ENCODE data around the gene POLDIP2. TPM values are rescaled to one million over a fixed set of nuclear protein-coding genes. Genes with fewer than 3 reads are reported as not detected.

The POLDIP2 gene
- total RNA-seq, 1 donor from 2014 or later = 68.6 TPM

DNA sequence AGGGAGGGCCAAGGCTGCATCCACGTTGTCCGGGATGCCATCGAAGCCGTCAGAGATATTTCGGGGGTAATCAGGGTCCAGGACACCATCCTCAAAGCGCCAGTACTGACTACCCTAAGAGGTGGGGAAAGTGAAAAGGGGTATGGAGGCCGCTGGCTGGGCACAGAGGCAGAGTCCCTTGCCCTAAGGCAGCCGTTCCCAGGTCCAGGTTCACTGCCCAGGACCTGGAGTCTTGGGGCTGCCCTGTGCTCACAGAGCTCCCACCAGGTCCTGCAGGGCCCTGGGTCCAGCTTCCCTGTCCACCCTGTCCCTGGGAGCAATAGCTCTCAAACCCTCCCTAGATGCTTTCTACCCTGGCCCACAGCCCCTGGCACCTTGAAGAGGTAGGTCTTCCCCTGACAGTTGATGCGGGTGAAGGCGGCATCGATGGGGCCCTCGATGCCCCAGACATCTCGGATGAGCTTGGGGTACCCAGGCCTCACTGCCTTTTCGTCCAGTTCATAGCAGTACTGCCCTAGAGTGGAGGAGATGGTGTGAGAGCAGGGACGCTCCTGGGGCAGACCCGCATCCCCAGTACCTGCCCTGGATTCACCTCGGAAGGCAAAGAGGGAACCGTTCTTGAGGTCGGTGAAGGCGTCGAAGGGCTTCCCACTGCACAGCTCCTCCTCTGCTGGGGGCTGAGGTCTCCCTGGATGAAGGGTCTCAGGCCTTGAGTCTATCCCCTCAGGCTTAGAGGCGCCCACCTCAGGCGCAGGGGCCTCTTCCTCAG is 11.8 kb upstream of the POLDIP2 start:
- peaks cover 33% of the 10 kb centered on the region for H3K4me1 Mint-ChIP-seq (ENCODE audit: low read depth)

DNA sequence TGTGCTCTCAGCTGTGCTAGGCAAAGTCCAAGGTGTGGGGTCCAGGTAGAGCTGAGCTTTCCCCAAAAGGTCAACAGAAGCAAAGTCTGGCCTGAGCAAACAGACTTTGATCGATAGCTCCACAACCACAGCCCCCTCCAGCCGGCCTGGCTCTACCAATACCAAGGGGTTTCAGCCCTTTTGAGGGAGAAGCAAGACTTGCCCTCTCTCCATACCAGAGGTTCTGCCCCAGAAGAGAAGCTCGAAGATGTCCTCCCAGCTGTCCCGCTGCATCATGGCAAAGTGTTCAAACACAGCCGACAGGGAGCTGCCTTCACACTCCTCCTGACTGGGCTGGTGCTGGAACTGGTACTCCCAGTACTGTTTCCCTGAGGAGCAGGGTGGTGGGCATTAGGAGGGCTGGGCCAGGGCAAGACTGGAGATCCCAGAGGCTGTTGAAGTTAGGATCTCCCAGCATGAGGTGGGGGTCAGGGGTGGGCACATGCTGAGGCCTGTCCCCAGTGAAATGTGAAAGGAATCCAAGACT is 11.0 kb upstream of the POLDIP2 start:
- TF ChIP-seq, protein P1, sequence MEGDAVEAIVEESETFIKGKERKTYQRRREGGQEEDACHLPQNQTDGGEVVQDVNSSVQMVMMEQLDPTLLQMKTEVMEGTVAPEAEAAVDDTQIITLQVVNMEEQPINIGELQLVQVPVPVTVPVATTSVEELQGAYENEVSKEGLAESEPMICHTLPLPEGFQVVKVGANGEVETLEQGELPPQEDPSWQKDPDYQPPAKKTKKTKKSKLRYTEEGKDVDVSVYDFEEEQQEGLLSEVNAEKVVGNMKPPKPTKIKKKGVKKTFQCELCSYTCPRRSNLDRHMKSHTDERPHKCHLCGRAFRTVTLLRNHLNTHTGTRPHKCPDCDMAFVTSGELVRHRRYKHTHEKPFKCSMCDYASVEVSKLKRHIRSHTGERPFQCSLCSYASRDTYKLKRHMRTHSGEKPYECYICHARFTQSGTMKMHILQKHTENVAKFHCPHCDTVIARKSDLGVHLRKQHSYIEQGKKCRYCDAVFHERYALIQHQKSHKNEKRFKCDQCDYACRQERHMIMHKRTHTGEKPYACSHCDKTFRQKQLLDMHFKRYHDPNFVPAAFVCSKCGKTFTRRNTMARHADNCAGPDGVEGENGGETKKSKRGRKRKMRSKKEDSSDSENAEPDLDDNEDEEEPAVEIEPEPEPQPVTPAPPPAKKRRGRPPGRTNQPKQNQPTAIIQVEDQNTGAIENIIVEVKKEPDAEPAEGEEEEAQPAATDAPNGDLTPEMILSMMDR (IDR thresholded peaks at IDR 0.05; ENCODE audit: unreplicated experiment) = no peak
- no peaks in the 10 kb centered on the region for H3K36me3 Mint-ChIP-seq (ENCODE audit: insufficient read depth)
- H3K4me1 Mint-ChIP-seq (ENCODE audit: low read depth) = peaks cover 31% of the 10 kb centered on the region
- peak overlapping the region; percentile 50 for H3K4me3 Mint-ChIP-seq (ENCODE audit: low read depth)
- DNase-seq (ENCODE audit: low spot score, unreplicated experiment) = no peak
- H3K27ac Mint-ChIP-seq = peak overlapping the region; percentile 92
- no peaks in the 10 kb centered on the region for H3K9me3 Mint-ChIP-seq (ENCODE audit: low read depth)
- H3K27me3 Mint-ChIP-seq = peaks cover 10% of the 10 kb centered on the region

More for the DNA sequence above, 11.8 kb upstream of the POLDIP2 start:
- H3K27ac Mint-ChIP-seq = peak overlapping the region; percentile 96
- no peak for DNase-seq (ENCODE audit: low spot score, unreplicated experiment)
- peaks cover 15% of the 10 kb centered on the region for H3K27me3 Mint-ChIP-seq
- no peaks in the 10 kb centered on the region for H3K36me3 Mint-ChIP-seq (ENCODE audit: insufficient read depth)
- TF ChIP-seq, protein P1 (IDR thresholded peaks at IDR 0.05; ENCODE audit: unreplicated experiment) = no peak
- no peaks in the 10 kb centered on the region for H3K9me3 Mint-ChIP-seq (ENCODE audit: low read depth)
- H3K4me3 Mint-ChIP-seq (ENCODE audit: low read depth) = peak overlapping the region; percentile 64

GRCh38 chr17:28367641-28368305 is 10.4 kb upstream of the POLDIP2 start:
- peak overlapping the region; percentile 50 for H3K4me3 Mint-ChIP-seq (ENCODE audit: low read depth)
- peak overlapping the region; percentile 92 for H3K27ac Mint-ChIP-seq
- H3K27me3 Mint-ChIP-seq = peaks cover 4% of the 10 kb centered on the region
- no peak for DNase-seq (ENCODE audit: low spot score, unreplicated experiment)
- TF ChIP-seq, protein P1 (IDR thresholded peaks at IDR 0.05; ENCODE audit: unreplicated experiment) = no peak
- H3K4me1 Mint-ChIP-seq (ENCODE audit: low read depth) = peaks cover 31% of the 10 kb centered on the region
- H3K9me3 Mint-ChIP-seq (ENCODE audit: low read depth) = no peaks in the 10 kb centered on the region
- no peaks in the 10 kb centered on the region for H3K36me3 Mint-ChIP-seq (ENCODE audit: insufficient read depth)

- no peaks in the 10 kb centered on the region for H3K27me3 Mint-ChIP-seq
- peak overlapping the region; percentile 41 for H3K27ac Mint-ChIP-seq
- no peak overlapping the region for H3K4me3 Mint-ChIP-seq (ENCODE audit: low read depth)
- peaks cover 31% of the 10 kb centered on the region for H3K4me1 Mint-ChIP-seq (ENCODE audit: low read depth)
- TF ChIP-seq, protein P1 (IDR thresholded peaks at IDR 0.05; ENCODE audit: unreplicated experiment) = no peak
- no peaks in the 10 kb centered on the region for H3K36me3 Mint-ChIP-seq (ENCODE audit: insufficient read depth)
- no peaks in the 10 kb centered on the region for H3K9me3 Mint-ChIP-seq (ENCODE audit: low read depth)
- no peak for DNase-seq (ENCODE audit: low spot score, unreplicated experiment)
These were observed 9.3 kb upstream of the POLDIP2 start for GRCh38 chr17:28366605-28367004.

DNA sequence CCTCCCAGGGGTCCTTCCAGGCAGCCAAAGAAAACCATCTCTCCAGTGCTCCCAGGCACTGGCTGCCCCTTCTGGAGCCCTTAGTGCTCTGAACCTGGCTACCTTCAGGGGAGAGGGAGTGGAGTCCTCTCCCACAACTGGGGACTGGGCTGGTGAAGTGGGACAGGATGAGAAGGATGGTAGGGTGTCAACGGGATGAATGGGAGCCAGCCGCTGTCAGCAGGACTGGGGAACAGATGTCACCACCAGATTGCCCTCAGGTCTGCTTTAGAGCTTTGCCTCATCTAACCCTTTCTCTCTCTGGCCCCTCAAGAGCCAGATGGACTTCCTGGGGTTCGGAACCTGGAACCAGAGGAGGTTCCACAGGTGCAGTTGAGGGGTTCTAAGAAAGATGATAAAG is 8.2 kb upstream of the POLDIP2 start:
- Mint-ChIP-seq H3K27me3 (no peaks in the 10 kb centered on the region), H3K27ac (no peak overlapping the region)
- TF ChIP-seq, protein P1 (IDR thresholded peaks at IDR 0.05; ENCODE audit: unreplicated experiment) = no peak

More for the DNA sequence above, 8.2 kb upstream of the POLDIP2 start:
- Mint-ChIP-seq H3K36me3 (ENCODE audit: insufficient read depth) (peaks cover 5% of the 10 kb centered on the region), H3K4me1 (ENCODE audit: low read depth) (peaks cover 28% of the 10 kb centered on the region), H3K4me3 (ENCODE audit: low read depth) (no peak overlapping the region), H3K9me3 (ENCODE audit: low read depth) (no peaks in the 10 kb centered on the region)
- no peak for DNase-seq (ENCODE audit: low spot score, unreplicated experiment)

Measured in progenitor cell of endocrine pancreas (in vitro differentiated cells).